Sigmoid colon (tissue), 7 donors: ENCODE results near the gene SMYD5. TPM values are rescaled to one million over a fixed set of nuclear protein-coding genes. Genes with fewer than 3 reads are reported as not detected.
"Not testable (repeated sequence)": the region's sequence is repeated elsewhere in the genome, so short reads cannot be mapped to it uniquely, and the experiment has no call there.

Source experiments
- DNase-seq: peaks from one replicate; pipeline ENCODE4 v3.0.0-alpha.2; 2019
- H3K27ac ChIP-seq, 4 donors: fragments of 200-600 bp; sonication (generic); one replicate each; pipeline ENCODE4 v1.5.1; 2016 to 2019; ENCODE audit warnings: mild to moderate bottlenecking in 1 of 4
- H3K27me3 ChIP-seq, 3 donors: fragments of 200-600 bp; sonication (generic); one replicate each; pipeline ENCODE4 v1.5.1; 2019; ENCODE audit warnings: mild to moderate bottlenecking in 1 of 3
- H3K36me3 ChIP-seq, 4 donors: fragments of 200-600 bp; sonication (generic); one replicate each; pipeline ENCODE4 v1.5.1; 2016 to 2019
- H3K4me1 ChIP-seq, 4 donors: fragments of 200-600 bp; sonication (generic); one replicate each; pipeline ENCODE4 v1.5.1; 2017 to 2019
- H3K4me3 ChIP-seq, 4 donors: fragments of 200-600 bp; sonication (generic); one replicate each; pipeline ENCODE4 v1.5.1; 2017 to 2019; ENCODE audit warnings: mild to moderate bottlenecking in 2 of 4, moderate library complexity in 1 of 4
- H3K9me3 ChIP-seq, 4 donors: fragments of 200-600 bp in 3 of 4; sonication (generic) in 3 of 4; one replicate each; pipeline versions ENCODE4 v1.5.1 to v1.6.1; 2013 to 2019
- EP300 ChIP-seq, 4 donors: sonication (generic); formaldehyde crosslinking; IDR thresholded peaks; one replicate each; pipeline ENCODE4 v1.6.1; 2017; ENCODE audit warnings: antibody characterized with exemption in 4 of 4
- POLR2A ChIP-seq, 2 donors: fragments of 450-650 bp; IDR thresholded peaks; one replicate each; pipeline ENCODE4 v1.6.1; 2016; ENCODE audit warnings: antibody characterized with exemption in 2 of 2, mild to moderate bottlenecking in 2 of 2, moderate library complexity in 2 of 2
- POLR2AphosphoS5 ChIP-seq, 4 donors: sonication (generic); formaldehyde crosslinking; IDR thresholded peaks; one replicate each; pipeline ENCODE4 v1.6.1; 2017; ENCODE audit warnings: antibody characterized with exemption in 4 of 4
- WGBS, 2 donors: extraction: QIAGEN DNeasy Blood & Tissue Kit; methylation state at CpG; one replicate each; pipeline ENCODE4 v1.1.7; 2013; 5-methylcytosine and 5-hydroxymethylcytosine counted together
- intact Hi-C: fragments of 100-400 bp; cut with DNase I; formaldehyde crosslinking; loops from one replicate; pipeline ENCODE4 v1.15.1; 2023
- polyA plus RNA-seq, 3 donors: library from polyadenylated mRNA; stranded (reverse); fragments of 200-250 nt; gene quantifications; one replicate each; pipeline ENCODE4 v1.2.3, GENCODE V29; 2013
- total RNA-seq, 4 donors: library from RNA; depleted of rRNA; stranded (reverse); fragments of >200 nt; gene quantifications; one replicate each; pipeline ENCODE4 v1.1.0, GENCODE V29; 2016
- TF ChIP-seq, protein P1 (sequence below), 4 experiments: fragments of 450-650 bp in 3 of 4; fragments of 200-600 bp in 1 of 4; IDR thresholded peaks; one replicate each; pipeline ENCODE4 v1.5.1; 2016 to 2019; ENCODE audit warnings: antibody characterized with exemption in 4 of 4, mild to moderate bottlenecking in 3 of 4, moderate library complexity in 2 of 4
- donor health status: healthy with polysubstance abuse.
- donor health status: Bipolar disorder and iron deficiency.
- donor health status: healthy.

Gene SMYD5
- total and polyA plus RNA-seq, 7 donors = 5.3 to 18.2 (median 7.8) TPM

DNA sequence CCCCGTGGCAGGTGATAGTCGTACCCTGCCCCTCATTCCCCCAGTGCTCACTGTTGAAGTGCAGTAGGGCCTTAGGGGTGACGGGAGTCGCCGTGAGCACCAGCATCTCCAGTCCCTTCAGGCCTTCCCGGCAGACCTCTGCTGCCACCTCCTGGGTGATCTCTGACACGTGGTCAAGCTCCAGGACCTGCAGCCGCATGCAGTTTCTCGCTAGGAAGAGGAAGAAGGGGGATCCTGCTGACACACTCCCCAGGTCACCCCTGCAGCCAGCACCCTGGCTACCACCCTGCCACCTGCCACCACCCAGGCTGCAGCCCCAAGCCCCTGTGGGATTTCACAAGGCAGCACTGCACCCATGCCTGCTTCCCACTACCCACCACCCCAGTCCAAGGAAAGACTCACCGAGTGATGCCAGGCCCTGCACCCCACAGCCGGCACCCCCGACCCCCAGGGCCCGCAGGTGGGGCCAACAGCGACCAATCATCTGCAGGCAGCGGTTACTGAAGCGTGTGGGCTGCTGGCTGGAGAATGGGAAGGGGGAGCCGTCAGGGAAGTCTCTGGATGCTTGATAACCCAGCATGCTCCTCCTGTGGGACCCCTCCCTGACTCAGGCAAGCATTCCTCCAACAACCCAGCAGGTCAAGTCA is 46.4 kb downstream of the SMYD5 start:
- DNase-seq = no peak
- 56 to 67% methylated on average over 17 of the region's 17 CpGs for WGBS, 2 donors

DNA sequence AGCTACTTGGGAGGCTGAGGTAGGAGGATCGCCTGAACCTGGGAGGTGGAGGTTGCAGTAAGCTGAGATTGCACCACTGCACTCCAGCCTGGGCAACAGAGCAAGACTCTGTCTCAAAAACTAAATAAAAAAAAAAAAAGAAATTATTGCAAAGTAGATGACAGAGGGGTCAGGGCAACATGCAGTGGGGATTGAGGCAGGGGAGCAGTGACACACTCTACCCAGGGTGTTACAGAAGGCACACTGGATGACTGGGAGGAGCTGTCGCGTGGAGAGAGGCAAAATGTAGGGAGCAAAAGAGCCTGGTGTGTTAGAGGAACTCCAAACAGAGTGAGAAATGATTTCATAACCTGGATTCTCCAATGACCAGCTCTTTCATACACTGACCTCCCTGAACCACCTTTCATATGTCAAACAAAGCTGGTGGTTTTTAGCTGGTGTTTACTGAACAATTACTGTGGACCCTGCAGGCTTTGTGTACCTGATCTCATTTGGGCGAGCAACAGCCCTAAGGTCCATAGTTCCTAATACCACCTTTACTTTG is 48.1 kb downstream of the SMYD5 start:
- H3K4me3 ChIP-seq = no peak overlapping the region
- intact Hi-C loops = no loop called here
- H3K9me3 ChIP-seq = no peaks in the 10 kb centered on the region
- no peak for TF ChIP-seq POLR2AphosphoS5 (IDR thresholded peaks at IDR 0.05)
- TF ChIP-seq, protein P1, sequence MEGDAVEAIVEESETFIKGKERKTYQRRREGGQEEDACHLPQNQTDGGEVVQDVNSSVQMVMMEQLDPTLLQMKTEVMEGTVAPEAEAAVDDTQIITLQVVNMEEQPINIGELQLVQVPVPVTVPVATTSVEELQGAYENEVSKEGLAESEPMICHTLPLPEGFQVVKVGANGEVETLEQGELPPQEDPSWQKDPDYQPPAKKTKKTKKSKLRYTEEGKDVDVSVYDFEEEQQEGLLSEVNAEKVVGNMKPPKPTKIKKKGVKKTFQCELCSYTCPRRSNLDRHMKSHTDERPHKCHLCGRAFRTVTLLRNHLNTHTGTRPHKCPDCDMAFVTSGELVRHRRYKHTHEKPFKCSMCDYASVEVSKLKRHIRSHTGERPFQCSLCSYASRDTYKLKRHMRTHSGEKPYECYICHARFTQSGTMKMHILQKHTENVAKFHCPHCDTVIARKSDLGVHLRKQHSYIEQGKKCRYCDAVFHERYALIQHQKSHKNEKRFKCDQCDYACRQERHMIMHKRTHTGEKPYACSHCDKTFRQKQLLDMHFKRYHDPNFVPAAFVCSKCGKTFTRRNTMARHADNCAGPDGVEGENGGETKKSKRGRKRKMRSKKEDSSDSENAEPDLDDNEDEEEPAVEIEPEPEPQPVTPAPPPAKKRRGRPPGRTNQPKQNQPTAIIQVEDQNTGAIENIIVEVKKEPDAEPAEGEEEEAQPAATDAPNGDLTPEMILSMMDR (IDR thresholded peaks at IDR 0.05) = no peak
- TF ChIP-seq EP300 (IDR thresholded peaks at IDR 0.05) = no peak
- TF ChIP-seq POLR2A (IDR thresholded peaks at IDR 0.05) = no peak
- no peaks in the 10 kb centered on the region for H3K4me1 ChIP-seq
- no peaks in the 10 kb centered on the region for H3K36me3 ChIP-seq
- WGBS, 2 donors = 93 to 95% methylated on average over 4 of the region's 4 CpGs
- peaks cover 3 to 22% (median 14%) of the 10 kb centered on the region in 3 donors for H3K27me3 ChIP-seq
- H3K27ac ChIP-seq = no peak overlapping the region
- DNase-seq = no peak

More for the DNA sequence above, 46.4 kb downstream of the SMYD5 start:
- Histone ChIP-seq H3K4me1 (no peaks in the 10 kb centered on the region), H3K27me3 (peaks cover 0 to 7% (median 0%) of the 10 kb centered on the region in 3 donors), H3K4me3 (no peak overlapping the region), H3K36me3 (no peaks in the 10 kb centered on the region), H3K9me3 (no peaks in the 10 kb centered on the region), H3K27ac (no peak overlapping the region)
- no peak for TF ChIP-seq POLR2A (IDR thresholded peaks at IDR 0.05)
- no peak for TF ChIP-seq POLR2AphosphoS5 (IDR thresholded peaks at IDR 0.05)
- TF ChIP-seq, protein P1 (IDR thresholded peaks at IDR 0.05) = no peak
- no peak for TF ChIP-seq EP300 (IDR thresholded peaks at IDR 0.05)
- intact Hi-C loops = no loop called here

DNA sequence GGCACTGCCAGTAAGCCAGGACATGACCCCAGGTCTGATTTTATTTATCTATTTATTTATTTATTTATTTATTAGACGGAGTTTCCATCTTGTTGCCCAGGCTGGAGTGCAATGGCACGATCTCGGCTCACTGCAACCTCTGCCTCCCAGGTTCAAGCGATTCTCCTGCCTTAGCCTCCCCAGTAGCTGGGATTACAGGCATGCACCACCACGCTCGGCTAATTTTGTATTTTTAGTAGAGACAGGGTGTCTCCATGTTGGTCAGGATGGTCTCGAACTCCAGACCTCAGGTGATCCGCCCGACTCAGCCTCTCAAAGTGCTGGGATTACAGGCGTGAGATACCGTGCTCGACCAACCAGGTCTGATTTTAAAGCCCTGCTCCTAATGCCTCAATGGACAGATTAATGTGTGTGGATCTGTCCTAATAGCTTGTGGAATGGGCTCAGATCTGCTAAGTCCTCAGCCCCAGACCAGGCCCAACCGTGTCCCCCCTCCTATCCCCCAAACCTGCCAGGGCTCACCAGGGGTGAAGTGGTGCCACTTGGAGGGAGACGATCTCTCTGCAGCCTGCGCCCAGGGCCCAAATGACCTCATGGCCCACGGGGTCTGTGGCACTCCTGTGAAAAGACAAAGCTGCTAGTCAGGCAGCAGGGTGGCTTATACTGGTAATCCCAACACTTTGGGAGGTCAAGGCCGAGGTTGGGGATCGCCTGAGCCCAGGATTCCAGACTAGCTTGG is 48.8 kb downstream of the SMYD5 start:
- H3K27ac ChIP-seq, H3K9me3 ChIP-seq, H3K36me3 ChIP-seq, H3K4me1 ChIP-seq, H3K4me3 ChIP-seq, intact Hi-C loops, DNase-seq: not testable (repeated sequence)
- 95 to 96% methylated on average over 18 of the region's 18 CpGs for WGBS, 2 donors
- peaks cover 3 to 29% (median 21%) of the 10 kb centered on the region in 3 donors for H3K27me3 ChIP-seq

- H3K9me3 ChIP-seq = no peaks in the 10 kb centered on the region
- intact Hi-C loops = no loop called here
- peaks cover 9 to 37% (median 29%) of the 10 kb centered on the region in 3 donors for H3K27me3 ChIP-seq
- peaks cover 0 to 7% (median 4%) of the 10 kb centered on the region in 4 donors for H3K4me1 ChIP-seq
- no peaks in the 10 kb centered on the region for H3K36me3 ChIP-seq
- no peak overlapping the region for H3K4me3 ChIP-seq
- TF ChIP-seq POLR2AphosphoS5 (IDR thresholded peaks at IDR 0.05) (no peak), EP300 (IDR thresholded peaks at IDR 0.05) (no peak), POLR2A (IDR thresholded peaks at IDR 0.05) (no peak)
- TF ChIP-seq, protein P1 (IDR thresholded peaks at IDR 0.05) = no peak
- 95 to 96% methylated on average over 16 of the region's 16 CpGs for WGBS, 2 donors
- no peak overlapping the region for H3K27ac ChIP-seq
- DNase-seq = no peak
Observed at GRCh38 chr2:73263540-73264331, 49.7 kb downstream of the SMYD5 start.

GRCh38 chr2:73264332-73264606 is 50.2 kb downstream of the SMYD5 start:
- TF ChIP-seq, protein P1 (IDR thresholded peaks at IDR 0.05) = no peak
- TF ChIP-seq POLR2AphosphoS5 (IDR thresholded peaks at IDR 0.05) = no peak
- TF ChIP-seq EP300 (IDR thresholded peaks at IDR 0.05) = no peak
- no peak for TF ChIP-seq POLR2A (IDR thresholded peaks at IDR 0.05)
- DNase-seq = no peak
- Histone ChIP-seq H3K27ac (no peak overlapping the region), H3K4me1 (peaks cover 0 to 11% (median 8%) of the 10 kb centered on the region in 4 donors), H3K36me3 (no peaks in the 10 kb centered on the region), H3K27me3 (peaks cover 14 to 43% (median 35%) of the 10 kb centered on the region in 3 donors), H3K9me3 (no peaks in the 10 kb centered on the region), H3K4me3 (no peak overlapping the region)
- 95 to 97% methylated on average over 15 of the region's 15 CpGs for WGBS, 2 donors
- intact Hi-C loops = no loop called here
